ENCODE results near the gene RIMS4. TPM values are rescaled to one million over a fixed set of nuclear protein-coding genes. Genes with fewer than 3 reads are reported as not detected.
A peak's percentile ranks its signal among the peaks of the same experiment; 100 is the strongest.

The RIMS4 gene
- total and polyA plus RNA-seq, 2 donors (not counting 1 experiment from before 2014, with no cell fraction given) = not detected

DNA sequence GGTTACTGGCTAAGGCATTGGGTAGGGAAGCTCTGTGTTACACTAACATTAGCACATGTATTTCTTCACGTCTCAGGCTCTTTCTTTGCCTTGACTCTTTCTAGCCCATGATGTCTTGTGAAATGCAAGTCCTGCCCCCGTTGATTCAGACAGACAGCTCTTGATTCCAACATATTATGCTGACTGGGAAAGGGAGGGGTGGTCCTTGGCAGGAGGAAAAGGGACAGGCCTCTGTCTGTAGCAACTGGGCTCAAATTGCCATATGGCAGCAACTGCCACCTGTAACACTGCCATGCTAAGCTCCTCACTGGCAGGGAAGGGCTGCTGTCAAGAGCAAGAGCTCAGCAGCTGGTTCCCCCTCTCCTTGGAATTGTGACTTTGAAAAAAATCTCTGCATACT is 70.4 kb downstream of the RIMS4 start:
- intact Hi-C loops (cut with micrococcal nuclease) = loop anchor here (5.0 kb wide), 1 partner anchor 263 kb away; the partner anchor contains the start of gene TTPAL

GRCh38 chr20:44738813-44739477 is 71.4 kb downstream of the RIMS4 start:
- TF ChIP-seq, protein P1, sequence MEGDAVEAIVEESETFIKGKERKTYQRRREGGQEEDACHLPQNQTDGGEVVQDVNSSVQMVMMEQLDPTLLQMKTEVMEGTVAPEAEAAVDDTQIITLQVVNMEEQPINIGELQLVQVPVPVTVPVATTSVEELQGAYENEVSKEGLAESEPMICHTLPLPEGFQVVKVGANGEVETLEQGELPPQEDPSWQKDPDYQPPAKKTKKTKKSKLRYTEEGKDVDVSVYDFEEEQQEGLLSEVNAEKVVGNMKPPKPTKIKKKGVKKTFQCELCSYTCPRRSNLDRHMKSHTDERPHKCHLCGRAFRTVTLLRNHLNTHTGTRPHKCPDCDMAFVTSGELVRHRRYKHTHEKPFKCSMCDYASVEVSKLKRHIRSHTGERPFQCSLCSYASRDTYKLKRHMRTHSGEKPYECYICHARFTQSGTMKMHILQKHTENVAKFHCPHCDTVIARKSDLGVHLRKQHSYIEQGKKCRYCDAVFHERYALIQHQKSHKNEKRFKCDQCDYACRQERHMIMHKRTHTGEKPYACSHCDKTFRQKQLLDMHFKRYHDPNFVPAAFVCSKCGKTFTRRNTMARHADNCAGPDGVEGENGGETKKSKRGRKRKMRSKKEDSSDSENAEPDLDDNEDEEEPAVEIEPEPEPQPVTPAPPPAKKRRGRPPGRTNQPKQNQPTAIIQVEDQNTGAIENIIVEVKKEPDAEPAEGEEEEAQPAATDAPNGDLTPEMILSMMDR (IDR thresholded peaks at IDR 0.05) = no peak
- TF ChIP-seq EZH2 (IDR thresholded peaks at IDR 0.05; ENCODE audit: borderline replicate concordance, insufficient read depth, low read depth, low read length, poor library complexity, severe bottlenecking) = no peak
- no peaks in the 10 kb centered on the region for H3K36me3 ChIP-seq (replicated peaks in 1 of 2; ENCODE audit: control extremely low read depth in 1 of 2, control insufficient read depth in 1 of 2, extremely low read depth in 1 of 2, insufficient read depth in 2 of 2, low read length in 1 of 2)
- intact Hi-C loops (cut with micrococcal nuclease) = loop anchor here (5.0 kb wide), 1 partner anchor 262 kb away; the partner anchor contains the start of gene TTPAL
- CTCF ChIA-PET = interaction anchor here (1.2 to 2.9 kb wide), 2 partner anchors 8 to 128 kb away, joined by 3 to 10 read pairs; no protein-coding TSS in a partner anchor
- H3K4me1 Mint-ChIP-seq = peaks cover 28% of the 10 kb centered on the region
- H3K9me3 ChIP-seq (ENCODE audit: control extremely low read depth in 1 of 3, control insufficient read depth in 2 of 3, insufficient read depth in 1 of 3, low read length in 2 of 3) = peaks cover 0 to 12% (median 0%) of the 10 kb centered on the region in 3 donors
- H3K4me2 ChIP-seq (replicated peaks; ENCODE audit: low read depth, low read length, poor library complexity, severe bottlenecking) = no peak overlapping the region
- H3K4me3 ChIP-seq (ENCODE audit: control extremely low read depth in 1 of 5, extremely low read depth in 1 of 5, insufficient read depth in 1 of 5, low read depth in 2 of 5, low read length in 4 of 5) = no peak overlapping the region
- H3K27me3 Mint-ChIP-seq = peaks cover 3% of the 10 kb centered on the region
- H3K27me3 ChIP-seq (replicated peaks in 1 of 4; ENCODE audit: control extremely low read depth in 1 of 4, control insufficient read depth in 3 of 4, insufficient read depth in 4 of 4, low read length in 3 of 4) = peaks cover 0 to 4% (median 1%) of the 10 kb centered on the region in 4 experiments
- H3K4me3 Mint-ChIP-seq = peak overlapping the region; percentile 32
- no peaks in the 10 kb centered on the region for H4K20me1 ChIP-seq (ENCODE audit: control insufficient read depth, insufficient read depth, low read length, poor library complexity, severe bottlenecking)
- peak overlapping the region; percentile 44 for H2AFZ ChIP-seq (ENCODE audit: insufficient read depth, low read depth, low read length, poor library complexity, severe bottlenecking)
- DNase-seq (peak; percentile 62), ATAC-seq (ENCODE audit: low read depth) (peak; percentile 44)
- no peak overlapping the region for H3K27ac Mint-ChIP-seq
- 73% methylated on average over 5 of the region's 7 CpGs for WGBS (ENCODE audit: insufficient coverage)
- POLR2A ChIA-PET = no interaction called here
- no peaks in the 10 kb centered on the region for H3K4me1 ChIP-seq (ENCODE audit: control insufficient read depth in 2 of 2, insufficient read depth in 2 of 2, low read length in 2 of 2)
- peaks cover 4% of the 10 kb centered on the region for H3K9me3 Mint-ChIP-seq (ENCODE audit: insufficient read depth)
- no peak overlapping the region for H3K27ac ChIP-seq (ENCODE audit: low read length in 2 of 2)
- H3K9ac ChIP-seq (ENCODE audit: low read length) = no peak overlapping the region
- H3K79me2 ChIP-seq (ENCODE audit: control insufficient read depth, insufficient read depth, low read length) = no peaks in the 10 kb centered on the region

More for the DNA sequence above, 70.4 kb downstream of the RIMS4 start:
- no peak for ATAC-seq (ENCODE audit: low read depth)
- H3K79me2 ChIP-seq (ENCODE audit: control insufficient read depth, insufficient read depth, low read length) = no peaks in the 10 kb centered on the region
- no peak for DNase-seq
- Mint-ChIP-seq H3K4me3 (no peak overlapping the region), H3K4me1 (peaks cover 31% of the 10 kb centered on the region), H3K27ac (no peak overlapping the region), H3K9me3 (ENCODE audit: insufficient read depth) (peaks cover 4% of the 10 kb centered on the region), H3K27me3 (peaks cover 8% of the 10 kb centered on the region)
- H3K27me3 ChIP-seq (replicated peaks in 1 of 4; ENCODE audit: control extremely low read depth in 1 of 4, control insufficient read depth in 3 of 4, insufficient read depth in 4 of 4, low read length in 3 of 4) = peaks cover 0 to 9% (median 4%) of the 10 kb centered on the region in 4 experiments
- ChIA-PET CTCF (no interaction called here), POLR2A (no interaction called here)
- H3K4me1 ChIP-seq (ENCODE audit: control insufficient read depth in 2 of 2, insufficient read depth in 2 of 2, low read length in 2 of 2) = no peaks in the 10 kb centered on the region
- no peak for TF ChIP-seq EZH2 (IDR thresholded peaks at IDR 0.05; ENCODE audit: borderline replicate concordance, insufficient read depth, low read depth, low read length, poor library complexity, severe bottlenecking)
- TF ChIP-seq, protein P1 (IDR thresholded peaks at IDR 0.05) = no peak
- H3K27ac ChIP-seq (ENCODE audit: low read length in 2 of 2) = no peak overlapping the region
- no peak overlapping the region for H2AFZ ChIP-seq (ENCODE audit: insufficient read depth, low read depth, low read length, poor library complexity, severe bottlenecking)
- H4K20me1 ChIP-seq (ENCODE audit: control insufficient read depth, insufficient read depth, low read length, poor library complexity, severe bottlenecking) = no peaks in the 10 kb centered on the region
- H3K9me3 ChIP-seq (ENCODE audit: control extremely low read depth in 1 of 3, control insufficient read depth in 2 of 3, insufficient read depth in 1 of 3, low read length in 2 of 3) = peaks cover 0 to 12% (median 0%) of the 10 kb centered on the region in 3 donors
- no peak overlapping the region for H3K9ac ChIP-seq (ENCODE audit: low read length)
- no CpG with 5 or more reads among the region's 2 CpGs for WGBS (ENCODE audit: insufficient coverage)
- H3K36me3 ChIP-seq (replicated peaks in 1 of 2; ENCODE audit: control extremely low read depth in 1 of 2, control insufficient read depth in 1 of 2, extremely low read depth in 1 of 2, insufficient read depth in 2 of 2, low read length in 1 of 2) = no peaks in the 10 kb centered on the region
- no peak overlapping the region for H3K4me3 ChIP-seq (ENCODE audit: control extremely low read depth in 1 of 5, extremely low read depth in 1 of 5, insufficient read depth in 1 of 5, low read depth in 2 of 5, low read length in 4 of 5)
- no peak overlapping the region for H3K4me2 ChIP-seq (replicated peaks; ENCODE audit: low read depth, low read length, poor library complexity, severe bottlenecking)

All from B cell (primary cell).